T-cell (primary cell): ENCODE results near the gene RAPGEF4. TPM values are rescaled to one million over a fixed set of nuclear protein-coding genes. Genes with fewer than 3 reads are reported as not detected.

Experiments used
- ATAC-seq, 4 experiments: fragments of 200-7000 bp in 3 of 4; fragments of 150-1000 bp in 1 of 4; cut with Tn5 transposase; replicated peaks in 1 of 4; 1 replicate in 3 of 4; 2 replicates in 1 of 4; pipeline ENCODE4 v1.10.0; 2021; ENCODE audit warnings: moderate library complexity in 3 of 4, mild to moderate bottlenecking in 2 of 4, moderate number of reproducible peaks in 1 of 4
- CTCF ChIA-PET, 2 donors: fragments of 300-600 bp; sonication (Branson Sonifier 250); formaldehyde crosslinking; loops; one replicate each; lab custom pipeline; 2022; ENCODE audit warnings: antibody characterized with exemption in 2 of 2; lab: Charles Lee
- POLR2A ChIA-PET, 2 donors: fragments of 300-600 bp; sonication (Branson Sonifier 250); formaldehyde crosslinking; loops; one replicate each; lab custom pipeline; 2022; ENCODE audit warnings: antibody characterized with exemption in 2 of 2; lab: Charles Lee
- DNase-seq, 35 experiments: peaks; one replicate each; pipeline versions ENCODE4 v3.0.0 to v3.0.0-alpha.2; 2013 to 2023
- H3K27ac ChIP-seq: one replicate; pipeline ENCODE4 v1.5.1; 2013; ENCODE audit warnings: low read length
- H3K27me3 ChIP-seq, 2 experiments: replicated peaks in 1 of 2; 1 replicate in 1 of 2; 2 replicates in 1 of 2; pipeline versions ENCODE4 v1.6.1 to v1.7.0; 2013; ENCODE audit warnings: low read length in 1 of 2, mixed read lengths in 1 of 2; ENCODE audit not compliant: control insufficient read depth in 2 of 2, insufficient read depth in 2 of 2; ENCODE audit errors: extremely low read depth in 1 of 2
- H3K36me3 ChIP-seq, 2 donors: 1 replicate in 1 of 2; 2 replicates in 1 of 2; pipeline versions ENCODE4 v1.6.1 to v1.7.0; 2013; ENCODE audit warnings: low read length in 1 of 2; ENCODE audit not compliant: control insufficient read depth in 2 of 2, insufficient read depth in 1 of 2; ENCODE audit errors: extremely low read depth in 1 of 2
- H3K4me1 ChIP-seq, 2 experiments: 1 replicate in 1 of 2; 2 replicates in 1 of 2; pipeline versions ENCODE4 v1.6.1 to v1.7.0; 2013; ENCODE audit warnings: low read length in 2 of 2, mixed read lengths in 1 of 2; ENCODE audit not compliant: insufficient read depth in 2 of 2, control insufficient read depth in 1 of 2; ENCODE audit errors: extremely low read depth in 1 of 2
- H3K4me3 ChIP-seq, 2 donors: 1 replicate in 1 of 2; 2 replicates in 1 of 2; pipeline versions ENCODE4 v1.5.1 to v1.7.0; 2013; ENCODE audit warnings: mild to moderate bottlenecking in 2 of 2, low read length in 1 of 2, moderate library complexity in 1 of 2; ENCODE audit not compliant: control insufficient read depth in 1 of 2; ENCODE audit errors: extremely low read depth in 1 of 2
- H3K9me3 ChIP-seq: 2 replicates; pipeline ENCODE4 v1.7.0; 2013
- H3K27ac Mint-ChIP-seq, 2 donors: one replicate each; pipeline ENCODE4 v1.8.0; 2020 to 2021; ENCODE audit warnings: mild to moderate bottlenecking in 2 of 2, mixed read lengths in 2 of 2
- H3K27me3 Mint-ChIP-seq, 2 donors: one replicate each; pipeline ENCODE4 v1.8.0; 2021 to 2022; ENCODE audit warnings: mixed read lengths in 2 of 2
- H3K36me3 Mint-ChIP-seq: one replicate; pipeline ENCODE4 v1.8.0; 2021; ENCODE audit warnings: mixed read lengths
- H3K4me1 Mint-ChIP-seq, 3 donors: one replicate each; pipeline ENCODE4 v1.8.0; 2020 to 2022; ENCODE audit warnings: mixed read lengths in 3 of 3, mild to moderate bottlenecking in 1 of 3
- H3K4me3 Mint-ChIP-seq, 3 donors: one replicate each; pipeline ENCODE4 v1.8.0; 2020 to 2022; ENCODE audit warnings: mild to moderate bottlenecking in 3 of 3, mixed read lengths in 3 of 3, moderate library complexity in 3 of 3
- H3K9me3 Mint-ChIP-seq, 3 donors: one replicate each; pipeline ENCODE4 v1.8.0; 2020 to 2022; ENCODE audit warnings: mixed read lengths in 3 of 3
- WGBS: methylation state at CpG from one replicate; pipeline ENCODE4 v1.1.5; 2013; ENCODE audit warnings: missing lambda C conversion rate; ENCODE audit not compliant: insufficient coverage; 5-methylcytosine and 5-hydroxymethylcytosine counted together
- total RNA-seq, 35 experiments: library from RNA in 6 of 35; stranded (reverse) in 6 of 35; fragments of 120-200 nt in 1 of 35; gene quantifications; one replicate each; pipeline versions ENCODE4 v1.2.1 to v1.2.4 and lab custom pipeline; 2013 to 2026

RAPGEF4 gene
- total RNA-seq, 5 donors from 2014 or later (not counting 1 experiment from before 2014, with no cell fraction given): 0.18 to 2.5 (median 0.38) TPM

DNA sequence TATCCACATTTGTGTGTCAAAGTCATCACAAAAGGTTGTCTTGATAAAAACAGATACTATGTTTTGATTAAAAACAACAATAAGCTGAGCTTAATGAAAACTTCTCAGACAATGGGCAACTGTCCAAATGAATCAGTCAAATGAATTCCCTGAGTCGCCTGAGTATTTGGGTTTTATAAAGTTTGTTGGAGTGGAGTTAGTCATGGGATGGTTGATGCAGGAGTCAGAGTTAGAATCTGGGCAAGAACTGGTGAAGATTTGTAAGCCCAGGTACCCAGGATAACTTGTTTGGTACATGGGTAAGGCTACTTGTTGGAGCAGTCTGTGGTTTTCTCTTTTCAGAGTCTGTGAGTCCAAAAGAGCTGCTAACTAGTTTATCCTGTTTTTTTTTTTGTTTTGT lies 34.4 kb upstream of the RAPGEF4 start:
- Histone ChIP-seq H3K4me1 (no peaks in the 10 kb centered on the region), H3K9me3 (no peaks in the 10 kb centered on the region), H3K27ac (no peak overlapping the region), H3K36me3 (no peaks in the 10 kb centered on the region), H3K27me3 (peaks cover 0 to 3% of the 10 kb centered on the region in 2 experiments), H3K4me3 (no peak overlapping the region)
- H3K27ac Mint-ChIP-seq: no peak overlapping the region
- ChIA-PET CTCF (interaction anchor here in 1 of 2 donors (0.5 to 0.7 kb wide), 4 partner anchors 294 to 1092 kb away, joined by 3 to 4 read pairs (median 4); no protein-coding TSS in a partner anchor), POLR2A (no interaction called here)
- no peaks in the 10 kb centered on the region for H3K9me3 Mint-ChIP-seq
- ATAC-seq (no peak), DNase-seq (no peak)
- 67% methylated on average over 1 of the region's 1 CpG for WGBS
- no peak overlapping the region for H3K4me3 Mint-ChIP-seq
- H3K4me1 Mint-ChIP-seq: peaks cover 6 to 13% (median 10%) of the 10 kb centered on the region in 3 donors
- no peaks in the 10 kb centered on the region for H3K36me3 Mint-ChIP-seq
- peaks cover 0 to 15% of the 10 kb centered on the region in 2 donors for H3K27me3 Mint-ChIP-seq

GRCh38 chr2:172702451-172702850 lies 33.2 kb upstream of the RAPGEF4 start:
- ChIA-PET POLR2A (no interaction called here), CTCF (interaction anchor here in 1 of 2 donors (0.7 kb wide), 1 partner anchor 1794 kb away, joined by 3 read pairs; no protein-coding TSS in a partner anchor)
- Histone ChIP-seq H3K27ac (no peak overlapping the region), H3K4me3 (no peak overlapping the region), H3K4me1 (no peaks in the 10 kb centered on the region), H3K36me3 (no peaks in the 10 kb centered on the region), H3K9me3 (no peaks in the 10 kb centered on the region), H3K27me3 (peaks cover 0 to 15% of the 10 kb centered on the region in 2 experiments)
- Mint-ChIP-seq H3K9me3 (no peaks in the 10 kb centered on the region), H3K27ac (no peak overlapping the region), H3K4me1 (peaks cover 6 to 13% (median 10%) of the 10 kb centered on the region in 3 donors), H3K27me3 (peaks cover 0 to 22% of the 10 kb centered on the region in 2 donors), H3K36me3 (no peaks in the 10 kb centered on the region), H3K4me3 (no peak overlapping the region)
- ATAC-seq (no peak), DNase-seq (no peak)
- whole genome bisulfite sequencing: no CpG with 5 or more reads among the region's 1 CpG

DNA sequence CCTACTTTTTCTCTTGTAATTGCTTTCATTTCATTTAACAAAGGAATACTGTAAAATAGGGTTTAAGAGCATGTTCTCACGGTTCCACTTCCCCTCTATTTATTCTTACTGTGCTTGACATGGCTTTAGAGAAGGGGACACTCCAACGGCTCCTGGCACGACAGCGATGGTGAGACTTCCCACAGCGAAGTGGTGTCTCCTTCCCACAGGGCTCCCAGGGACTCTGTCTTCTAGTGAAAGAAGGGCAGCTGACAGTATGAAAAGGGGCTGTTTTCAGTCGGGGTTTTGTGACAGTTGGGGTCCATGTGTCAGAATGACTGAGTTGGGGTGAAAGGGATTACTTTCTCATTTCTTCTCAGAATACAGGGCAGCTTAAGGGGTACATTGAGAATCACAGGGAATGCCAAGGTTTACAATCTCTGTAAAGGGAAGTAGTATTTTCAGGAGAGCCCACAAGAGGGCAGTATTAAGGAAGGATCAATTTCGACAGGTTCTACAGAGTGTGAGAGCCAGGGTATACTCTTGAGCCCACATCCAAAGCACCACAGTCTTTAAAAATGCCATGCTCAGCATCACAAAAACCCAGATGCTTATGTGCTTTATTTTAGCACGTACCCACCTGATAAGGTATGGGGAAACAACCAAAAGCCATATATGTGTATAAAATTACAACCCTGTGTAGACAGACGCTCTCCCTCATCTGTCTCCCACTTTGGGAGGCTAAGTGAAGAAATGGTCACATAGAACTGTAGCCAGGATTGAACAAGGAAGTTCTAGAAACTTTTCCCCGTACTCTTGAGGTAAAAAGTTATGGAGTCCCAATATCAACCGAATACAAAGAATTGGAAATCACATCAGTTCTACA lies 31.3 kb upstream of the RAPGEF4 start:
- no peak overlapping the region for H3K27ac ChIP-seq
- H3K9me3 ChIP-seq: no peaks in the 10 kb centered on the region
- Mint-ChIP-seq H3K9me3 (no peaks in the 10 kb centered on the region), H3K36me3 (no peaks in the 10 kb centered on the region), H3K4me1 (peaks cover 0 to 6% (median 0%) of the 10 kb centered on the region in 3 donors), H3K27me3 (peaks cover 3 to 28% of the 10 kb centered on the region in 2 donors), H3K27ac (no peak overlapping the region), H3K4me3 (no peak overlapping the region)
- CTCF ChIA-PET: no interaction called here
- WGBS: no CpG with 5 or more reads among the region's 11 CpGs
- H3K4me3 ChIP-seq: no peak overlapping the region
- no peaks in the 10 kb centered on the region for H3K36me3 ChIP-seq
- peaks cover 0 to 15% of the 10 kb centered on the region in 2 experiments for H3K27me3 ChIP-seq
- no peaks in the 10 kb centered on the region for H3K4me1 ChIP-seq
- ATAC-seq: no peak
- peak in 1 of 35 experiments; percentile 21 for DNase-seq
- POLR2A ChIA-PET: no interaction called here

- no peaks in the 10 kb centered on the region for H3K36me3 ChIP-seq
- ChIA-PET CTCF (no interaction called here), POLR2A (no interaction called here)
- Mint-ChIP-seq H3K36me3 (no peaks in the 10 kb centered on the region), H3K9me3 (no peaks in the 10 kb centered on the region), H3K27me3 (peaks cover 3 to 30% of the 10 kb centered on the region in 2 donors), H3K27ac (no peak overlapping the region), H3K4me1 (peaks cover 0 to 6% (median 0%) of the 10 kb centered on the region in 3 donors), H3K4me3 (no peak overlapping the region)
- ATAC-seq: no peak
- no peaks in the 10 kb centered on the region for H3K9me3 ChIP-seq
- H3K4me1 ChIP-seq: no peaks in the 10 kb centered on the region
- H3K4me3 ChIP-seq: no peak overlapping the region
- H3K27ac ChIP-seq: no peak overlapping the region
- peaks cover 0 to 15% of the 10 kb centered on the region in 2 experiments for H3K27me3 ChIP-seq
- 43% methylated on average over 1 of the region's 2 CpGs for WGBS
- no peak for DNase-seq
Measured at GRCh38 chr2:172705352-172705751, 30.3 kb upstream of the RAPGEF4 start.

DNA sequence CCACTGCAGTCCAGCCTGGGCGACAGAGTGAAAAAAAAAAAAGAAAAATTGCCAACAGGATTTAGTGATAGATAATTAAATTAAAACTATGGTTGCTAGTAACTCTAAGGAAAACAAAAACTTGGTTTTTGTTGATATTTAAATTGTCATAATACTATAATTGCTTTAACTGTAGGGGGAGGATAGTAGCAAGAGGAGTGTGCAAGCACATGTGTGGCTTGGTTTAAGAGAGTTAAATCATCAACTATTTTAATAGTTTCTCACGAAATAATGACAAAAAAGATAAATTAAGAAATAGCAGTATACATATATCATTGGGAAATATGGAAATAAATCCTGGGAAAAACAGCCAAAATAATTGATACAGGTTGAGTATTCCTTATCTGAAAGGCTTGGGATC lies 27.4 kb upstream of the RAPGEF4 start:
- 60% methylated on average over 1 of the region's 2 CpGs for WGBS
- CTCF ChIA-PET: no interaction called here

GRCh38 chr2:172709566-172710291 lies 25.9 kb upstream of the RAPGEF4 start:
- no peaks in the 10 kb centered on the region for H3K36me3 ChIP-seq
- ChIA-PET POLR2A (no interaction called here), CTCF (interaction anchor here (0.5 to 1.8 kb wide), 8 partner anchors 116 to 1008 kb away, joined by 3 to 6 read pairs (median 4); no protein-coding TSS in a partner anchor)
- no peaks in the 10 kb centered on the region for H3K36me3 Mint-ChIP-seq
- H3K4me3 ChIP-seq: no peak overlapping the region
- ATAC-seq (no peak), DNase-seq (no peak)
- H3K4me3 Mint-ChIP-seq: no peak overlapping the region
- no peak overlapping the region for H3K27ac ChIP-seq
- peaks cover 0 to 28% of the 10 kb centered on the region in 2 experiments for H3K27me3 ChIP-seq
- no peak overlapping the region for H3K27ac Mint-ChIP-seq
- 80% methylated on average over 4 of the region's 11 CpGs for WGBS
- H3K9me3 Mint-ChIP-seq: no peaks in the 10 kb centered on the region
- H3K9me3 ChIP-seq: no peaks in the 10 kb centered on the region
- peaks cover 6 to 22% of the 10 kb centered on the region in 2 donors for H3K27me3 Mint-ChIP-seq
- H3K4me1 ChIP-seq: no peaks in the 10 kb centered on the region
- H3K4me1 Mint-ChIP-seq: no peaks in the 10 kb centered on the region

More for the DNA sequence above, 27.4 kb upstream of the RAPGEF4 start:
- peaks cover 0 to 6% (median 0%) of the 10 kb centered on the region in 3 donors for H3K4me1 Mint-ChIP-seq
- H3K9me3 ChIP-seq: no peaks in the 10 kb centered on the region
- no peaks in the 10 kb centered on the region for H3K4me1 ChIP-seq
- DNase-seq (no peak), ATAC-seq (no peak)
- no peak overlapping the region for H3K27ac ChIP-seq
- no peak overlapping the region for H3K27ac Mint-ChIP-seq
- H3K9me3 Mint-ChIP-seq: no peaks in the 10 kb centered on the region
- no peaks in the 10 kb centered on the region for H3K36me3 ChIP-seq
- H3K4me3 ChIP-seq: no peak overlapping the region
- H3K36me3 Mint-ChIP-seq: no peaks in the 10 kb centered on the region
- POLR2A ChIA-PET: no interaction called here
- peaks cover 6 to 30% of the 10 kb centered on the region in 2 donors for H3K27me3 Mint-ChIP-seq
- H3K27me3 ChIP-seq: peaks cover 0 to 24% of the 10 kb centered on the region in 2 experiments
- no peak overlapping the region for H3K4me3 Mint-ChIP-seq
